GM12878 (cell line): ENCODE results near the gene CHIA. TPM values are rescaled to one million over a fixed set of nuclear protein-coding genes. Genes with fewer than 3 reads are reported as not detected.

ENCODE experiments used
- ATAC-seq: fragments of 200-7000 bp; cut with Tn5 transposase; 3 replicates; pipeline ENCODE4 v1.9.1; 2020; ENCODE audit warnings: mild to moderate bottlenecking, moderate library complexity
- BruUV-seq: library from RNA; stranded (reverse); fragments of 400-500 nt; replicated peaks from 2 replicates; lab custom pipeline; 2021; lab: Mats Ljungman, UMichigan
- CTCF ChIA-PET: fragments of 300-600 bp; sonication (Branson Sonifier 250); formaldehyde crosslinking; extraction: SDS; loops from one replicate; lab custom pipeline; 2021; ENCODE audit warnings: inconsistent platforms; lab: Yijun Ruan, JAX
- POLR2A ChIA-PET: fragments of 350-600 bp; formaldehyde crosslinking; extraction: SDS; loops from one replicate; lab custom pipeline; 2021; ENCODE audit warnings: inconsistent platforms; lab: Charles Lee
- RAD21 ChIA-PET: fragments of 300-600 bp; sonication (Branson Sonifier 250); formaldehyde crosslinking; loops from one replicate; lab custom pipeline; 2023; ENCODE audit warnings: antibody characterized with exemption; ENCODE audit not compliant: unreplicated experiment; lab: Charles Lee
- SMC1A ChIA-PET: fragments of 300-600 bp; sonication (Branson Sonifier 250); formaldehyde crosslinking; loops from one replicate; lab custom pipeline; 2023; ENCODE audit not compliant: unreplicated experiment, uncharacterized antibody; lab: Charles Lee
- DNase-seq: peaks from one replicate; pipeline ENCODE4 v3.0.0-alpha.2; 2011; ENCODE audit warnings: low read depth, low spot score
- FAIRE-seq: peaks from 3 replicates; lab custom pipeline; 2011; peaks lifted over from hg19 to GRCh38; lab: Jason Lieb, UNC
- H2AFZ ChIP-seq: 2 replicates; pipeline ENCODE4 v1.6.0; 2011; ENCODE audit warnings: low read depth, low read length, control low read depth; ENCODE audit not compliant: control insufficient read depth
- H3K27ac ChIP-seq: 2 replicates; pipeline ENCODE4 v1.5.1; 2011; ENCODE audit warnings: control low read depth; ENCODE audit not compliant: control insufficient read depth, insufficient read depth
- H3K27me3 ChIP-seq, 2 experiments: replicated peaks in 1 of 2; 2 replicates each; pipeline versions ENCODE4 v1.6.0 to v1.6.1; 2011; ENCODE audit warnings: low read length in 1 of 2; ENCODE audit not compliant: control insufficient read depth in 2 of 2, insufficient read depth in 2 of 2
- H3K36me3 ChIP-seq, 2 experiments: 2 replicates each; pipeline ENCODE4 v1.5.1; 2011; ENCODE audit warnings: low read length in 1 of 2; ENCODE audit not compliant: control insufficient read depth in 2 of 2, insufficient read depth in 2 of 2
- H3K4me1 ChIP-seq: 2 replicates; pipeline ENCODE4 v1.6.1; 2011; ENCODE audit warnings: mild to moderate bottlenecking, low read length, moderate library complexity, mixed read lengths; ENCODE audit not compliant: control insufficient read depth, insufficient read depth
- H3K4me2 ChIP-seq: 2 replicates; pipeline ENCODE4 v1.6.0; 2011; ENCODE audit warnings: control low read depth; ENCODE audit not compliant: control insufficient read depth, insufficient read depth
- H3K4me3 ChIP-seq: fragments of 200-600 bp; sonication (generic); 2 replicates; pipeline ENCODE4 v1.5.1; 2016
- H3K79me2 ChIP-seq: 2 replicates; pipeline ENCODE4 v1.6.0; 2011; ENCODE audit warnings: low read length; ENCODE audit not compliant: control insufficient read depth, insufficient read depth
- H3K9ac ChIP-seq: 2 replicates; pipeline ENCODE4 v1.8.0; 2011; ENCODE audit warnings: low read length, control low read depth, mixed read lengths; ENCODE audit not compliant: control insufficient read depth, insufficient read depth
- H3K9me3 ChIP-seq: replicated peaks from 3 replicates; pipeline ENCODE4 v1.5.1; 2011; ENCODE audit warnings: mild to moderate bottlenecking, low read length; ENCODE audit not compliant: control insufficient read depth, insufficient read depth
- H4K20me1 ChIP-seq: 2 replicates; pipeline ENCODE4 v1.6.0; 2011; ENCODE audit not compliant: control insufficient read depth, insufficient read depth
- CBX3 ChIP-seq: fragments of 200-600 bp; sonication (generic); IDR thresholded peaks from 2 replicates; pipeline ENCODE4 v1.6.1; 2016; ENCODE audit warnings: low read depth, borderline replicate concordance
- CHD4 ChIP-seq: fragments of 200-600 bp; sonication (generic); IDR thresholded peaks from 2 replicates; pipeline ENCODE4 v1.6.1; 2016; ENCODE audit warnings: mild to moderate bottlenecking
- CUX1 ChIP-seq: IDR thresholded peaks from 2 replicates; pipeline ENCODE4 v1.6.1; 2012; ENCODE audit warnings: improper control_type of control experiment, low read depth, low read length; ENCODE audit not compliant: insufficient replicate concordance
- ELK1 ChIP-seq: IDR thresholded peaks from 2 replicates; pipeline ENCODE4 v1.6.1; 2012; ENCODE audit warnings: low read depth, low read length, improper control_type of control experiment
- GATAD2B ChIP-seq: fragments of 450-650 bp; conservative IDR thresholded peaks from 2 replicates; pipeline ENCODE4 v1.6.1; 2017; ENCODE audit warnings: low read depth, mild to moderate bottlenecking, moderate library complexity
- PAX8 ChIP-seq: fragments of 450-650 bp; IDR thresholded peaks from 2 replicates; pipeline ENCODE4 v1.6.1; 2017; ENCODE audit warnings: mild to moderate bottlenecking, moderate library complexity
- PBX3 ChIP-seq: IDR thresholded peaks from 2 replicates; pipeline ENCODE4 v1.6.1; 2011; ENCODE audit warnings: mild to moderate bottlenecking, low read depth, low read length, moderate library complexity; ENCODE audit not compliant: insufficient replicate concordance
- RAD51 ChIP-seq: fragments of 450-650 bp; IDR thresholded peaks from 2 replicates; pipeline ENCODE4 v1.6.1; 2016; ENCODE audit warnings: moderate library complexity, mild to moderate bottlenecking, inconsistent platforms
- SREBF2 ChIP-seq: IDR thresholded peaks from 2 replicates; pipeline ENCODE4 v1.6.1; 2012; ENCODE audit warnings: mild to moderate bottlenecking, low read length
- ZNF207 ChIP-seq: fragments of 450-650 bp; IDR thresholded peaks from 2 replicates; pipeline ENCODE4 v1.6.1; 2014; ENCODE audit warnings: antibody characterized with exemption, mild to moderate bottlenecking, borderline replicate concordance
- ZNF24 ChIP-seq: fragments of 450-650 bp; IDR thresholded peaks from 2 replicates; pipeline ENCODE4 v1.6.1; 2017; ENCODE audit warnings: antibody characterized with exemption, mild to moderate bottlenecking
- WGBS: methylation state at CpG from one replicate; pipeline ENCODE4 v1.1.6; 2016; ENCODE audit warnings: low lambda C conversion rate; ENCODE audit not compliant: insufficient replicate concordance, insufficient coverage; ENCODE audit errors: missing lambda C conversion rate; 5-methylcytosine and 5-hydroxymethylcytosine counted together
- in situ Hi-C: fragments of 300-500 bp; cut with MboI; formaldehyde crosslinking; loops from 9 replicates; pipeline ENCODE4 v1.14.3; 2018; ENCODE audit warnings: mixed read lengths
- intact Hi-C: fragments of 100-400 bp; cut with micrococcal nuclease; formaldehyde crosslinking; loops from one replicate; pipeline ENCODE4 v1.14.2; 2022; ENCODE audit not compliant: unreplicated experiment
- polyA plus RNA-seq, 11 experiments: library from polyadenylated mRNA; depleted of rRNA in 4 of 11; unstranded in 6 of 11; stranded (reverse) in 5 of 11; fragments of >200 nt; fragmentation: Nextera tagmentation in 4 of 11; fragmentation: Illumina TruSeq in 1 of 11; extraction: Ambion mirVana in 4 of 11; extraction: Trizol in 1 of 11; gene quantifications; 1 replicate in 1 of 11; 2 replicates in 10 of 11; pipeline versions ENCODE4 v1.2.1 to v1.2.3, GENCODE V29; 2011 to 2016; ENCODE audit warnings: inconsistent platforms in 2 of 11, missing spikeins in 2 of 11, low read depth in 1 of 11
- total RNA-seq, 4 experiments: library from RNA; depleted of rRNA in 3 of 4; stranded (reverse); fragments of >200 nt in 3 of 4; fragmentation: Illumina TruSeq in 1 of 4; extraction: Trizol in 1 of 4; gene quantifications; 2 replicates each; pipeline versions ENCODE4 v1.2.1 to v1.2.3, GENCODE V29; 2013 to 2021

The CHIA gene
- total and polyA plus RNA-seq, 10 of the 15 experiments (the other 5 are each of a cell fraction or from before 2014, with no cell fraction given): 0.21 TPM; not detected in 9

GRCh38 chr1:111286912-111287311 lies 3.7 kb upstream of the CHIA start:
- ChIA-PET SMC1A (no interaction called here), POLR2A (no interaction called here), RAD21 (no interaction called here), CTCF (no interaction called here)
- H4K20me1 ChIP-seq: no peaks in the 10 kb centered on the region
- ATAC-seq (no peak), DNase-seq (no peak), FAIRE-seq (no peak)
- WGBS: 6% methylated on average over 1 of the region's 1 CpG
- H2AFZ ChIP-seq: no peak overlapping the region
- no peaks in the 10 kb centered on the region for H3K79me2 ChIP-seq
- no peak overlapping the region for H3K4me3 ChIP-seq
- no peaks in the 10 kb centered on the region for H3K36me3 ChIP-seq
- H3K9ac ChIP-seq: no peak overlapping the region
- H3K9me3 ChIP-seq: no peaks in the 10 kb centered on the region
- H3K27me3 ChIP-seq: peaks cover 0 to 6% of the 10 kb centered on the region in 2 experiments; a peak in 1 of 4 replicates
- no peak overlapping the region for H3K4me2 ChIP-seq
- no peak overlapping the region for H3K27ac ChIP-seq
- no peaks in the 10 kb centered on the region for H3K4me1 ChIP-seq
- in situ Hi-C loops: no loop called here
- TF ChIP-seq SREBF2 (no peak), ZNF24 (no peak), CHD4 (no peak), GATAD2B (no peak), ZNF207 (no peak), CUX1 (no peak), PBX3 (no peak), RAD51 (no peak), ELK1 (no peak), PAX8 (no peak), CBX3 (no peak)
- BruUV-seq: no TSS peak
- intact Hi-C loops: no loop called here
